ENCODE results near the gene CDKAL1. TPM values are rescaled to one million over a fixed set of nuclear protein-coding genes. Genes with fewer than 3 reads are reported as not detected.

Gene CDKAL1
- total and polyA plus RNA-seq, 11 donors = 3.2 to 14.3 (median 9.3) TPM

- peaks cover 0 to 9% (median 0%) of the 10 kb centered on the region in 9 donors for H3K36me3 ChIP-seq
- no peak for DNase-seq
- H3K4me3 ChIP-seq = no peak overlapping the region
- H3K9me3 ChIP-seq = no peaks in the 10 kb centered on the region
- intact Hi-C loops (cut with DNase I) = no loop called here
- H3K4me1 ChIP-seq = peaks cover 0 to 31% (median 7%) of the 10 kb centered on the region in 12 donors
- no peak for TF ChIP-seq POLR2A (IDR thresholded peaks at IDR 0.05)
- TF ChIP-seq, protein P1, sequence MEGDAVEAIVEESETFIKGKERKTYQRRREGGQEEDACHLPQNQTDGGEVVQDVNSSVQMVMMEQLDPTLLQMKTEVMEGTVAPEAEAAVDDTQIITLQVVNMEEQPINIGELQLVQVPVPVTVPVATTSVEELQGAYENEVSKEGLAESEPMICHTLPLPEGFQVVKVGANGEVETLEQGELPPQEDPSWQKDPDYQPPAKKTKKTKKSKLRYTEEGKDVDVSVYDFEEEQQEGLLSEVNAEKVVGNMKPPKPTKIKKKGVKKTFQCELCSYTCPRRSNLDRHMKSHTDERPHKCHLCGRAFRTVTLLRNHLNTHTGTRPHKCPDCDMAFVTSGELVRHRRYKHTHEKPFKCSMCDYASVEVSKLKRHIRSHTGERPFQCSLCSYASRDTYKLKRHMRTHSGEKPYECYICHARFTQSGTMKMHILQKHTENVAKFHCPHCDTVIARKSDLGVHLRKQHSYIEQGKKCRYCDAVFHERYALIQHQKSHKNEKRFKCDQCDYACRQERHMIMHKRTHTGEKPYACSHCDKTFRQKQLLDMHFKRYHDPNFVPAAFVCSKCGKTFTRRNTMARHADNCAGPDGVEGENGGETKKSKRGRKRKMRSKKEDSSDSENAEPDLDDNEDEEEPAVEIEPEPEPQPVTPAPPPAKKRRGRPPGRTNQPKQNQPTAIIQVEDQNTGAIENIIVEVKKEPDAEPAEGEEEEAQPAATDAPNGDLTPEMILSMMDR (IDR thresholded peaks at IDR 0.05) = no peak
- peak in 2 of 4 donors; percentile 69 to 72 for ATAC-seq
- 70 to 79% (median 71%) methylated on average over 3 of the region's 3 CpGs for WGBS, 4 donors
- no peaks in the 10 kb centered on the region for H3K27me3 ChIP-seq
- no peak overlapping the region for H3K27ac ChIP-seq
Observed at GRCh38 chr6:21001736-21002135, 467.5 kb downstream of the CDKAL1 start.

DNA sequence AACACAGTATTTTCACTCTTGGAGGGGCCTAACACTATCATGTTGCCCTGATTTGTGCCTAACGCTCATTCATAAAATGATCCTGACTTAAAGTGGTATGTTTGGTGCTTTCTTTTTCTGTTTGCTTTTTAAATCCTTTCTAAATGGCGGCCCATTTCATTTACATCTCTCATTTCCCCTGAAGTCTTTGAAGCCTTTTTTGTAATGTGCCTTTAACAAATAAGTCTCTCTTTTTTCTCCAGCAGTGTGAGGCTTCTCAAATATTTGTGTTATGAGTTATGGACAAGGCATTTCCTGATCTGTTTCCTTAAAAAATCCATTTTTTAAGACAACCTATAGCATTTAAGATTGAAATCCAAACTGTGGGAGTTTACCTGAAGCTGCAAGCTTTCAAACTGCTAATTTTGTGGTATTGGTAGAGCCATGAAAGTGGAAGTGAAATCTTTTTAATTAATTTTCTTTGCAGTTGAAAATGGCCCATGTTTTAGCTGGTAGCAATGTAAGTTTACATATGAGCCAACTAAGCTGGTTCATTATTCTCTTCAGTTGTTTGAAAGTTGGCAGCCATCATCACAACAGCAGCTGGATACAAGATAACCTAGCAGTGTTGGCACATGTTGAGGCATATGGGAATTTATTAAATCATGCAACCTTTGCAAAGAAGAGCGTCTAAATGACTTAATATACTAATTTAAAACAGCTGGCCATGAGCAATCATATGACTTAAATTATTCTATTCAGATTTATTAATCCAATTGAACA is 469.7 kb downstream of the CDKAL1 start:
- peaks cover 0 to 22% (median 6%) of the 10 kb centered on the region in 12 donors for H3K4me1 ChIP-seq
- no peaks in the 10 kb centered on the region for H3K27me3 ChIP-seq
- TF ChIP-seq, protein P1 (IDR thresholded peaks at IDR 0.05) = no peak
- no peak for TF ChIP-seq POLR2A (IDR thresholded peaks at IDR 0.05)
- intact Hi-C loops (cut with DNase I) = no loop called here
- H3K36me3 ChIP-seq = peaks cover 0 to 9% (median 0%) of the 10 kb centered on the region in 9 donors
- DNase-seq (no peak), ATAC-seq (peak in 2 of 4 donors; percentile 46 to 70)
- 67 to 77% (median 71%) methylated on average over 3 of the region's 3 CpGs for WGBS, 4 donors
- no peaks in the 10 kb centered on the region for H3K9me3 ChIP-seq
- peak overlapping the region in 2 of 12 donors; percentile 9 to 27 for H3K27ac ChIP-seq
- H3K4me3 ChIP-seq = no peak overlapping the region

- Histone ChIP-seq H3K36me3 (peaks cover 0 to 1% (median 0%) of the 10 kb centered on the region in 9 donors), H3K27ac (no peak overlapping the region), H3K4me3 (no peak overlapping the region), H3K4me1 (peaks cover 0 to 22% (median 6%) of the 10 kb centered on the region in 12 donors), H3K27me3 (no peaks in the 10 kb centered on the region), H3K9me3 (no peaks in the 10 kb centered on the region)
- 46 to 60% (median 54%) methylated on average over 3 of the region's 3 CpGs for WGBS, 4 donors
- TF ChIP-seq, protein P1 (IDR thresholded peaks at IDR 0.05) = no peak
- TF ChIP-seq POLR2A (IDR thresholded peaks at IDR 0.05) = no peak
- intact Hi-C loops (cut with DNase I) = no loop called here
- DNase-seq (no peak), ATAC-seq (peak in 1 of 4 donors; percentile 55)
Observed at GRCh38 chr6:21005816-21006570, 471.7 kb downstream of the CDKAL1 start.

DNA sequence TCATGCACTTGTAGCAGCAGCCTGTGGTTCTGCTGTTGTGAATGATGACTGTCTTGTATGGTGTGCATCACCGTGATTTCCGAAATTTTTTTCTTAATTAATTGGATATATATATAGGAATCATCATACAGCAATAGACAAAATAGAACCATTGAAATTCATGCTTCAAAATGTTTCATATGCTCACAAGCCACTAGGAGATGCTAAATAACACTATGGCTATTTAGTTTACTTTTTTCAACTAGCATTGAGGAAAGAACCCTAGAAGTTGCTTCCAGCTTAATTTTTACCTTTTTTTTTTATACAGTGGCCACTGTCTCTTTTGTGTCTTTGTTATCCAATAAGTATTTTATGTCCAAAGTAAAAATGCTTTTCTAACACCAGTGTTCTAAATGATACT is 485.4 kb downstream of the CDKAL1 start:
- Histone ChIP-seq H3K4me1 (peaks cover 0 to 5% (median 0%) of the 10 kb centered on the region in 12 donors), H3K9me3 (no peaks in the 10 kb centered on the region), H3K27me3 (no peaks in the 10 kb centered on the region), H3K4me3 (no peak overlapping the region), H3K36me3 (no peaks in the 10 kb centered on the region), H3K27ac (no peak overlapping the region)
- intact Hi-C loops (cut with DNase I) = loop anchor here in 1 of 10 donors (10.0 kb wide), 1 partner anchor 565 kb away; no protein-coding TSS in a partner anchor
- ATAC-seq = no peak
- no peak for DNase-seq
- 88 to 98% (median 93%) methylated on average over 2 of the region's 2 CpGs for WGBS, 4 donors
- no peak for TF ChIP-seq POLR2A (IDR thresholded peaks at IDR 0.05)
- TF ChIP-seq, protein P1 (IDR thresholded peaks at IDR 0.05) = peak in 2 of 12 donors; percentile 8 to 32
